Lung (tissue), 12 donors: ENCODE data around the gene ZCCHC2. TPM values are rescaled to one million over a fixed set of nuclear protein-coding genes. Genes with fewer than 3 reads are reported as not detected.

Experiments
- ATAC-seq: fragments of 200-7000 bp; cut with Tn5 transposase; one replicate; pipeline ENCODE4 v1.9.1; 2020; ENCODE audit warnings: moderate number of reproducible peaks; ENCODE audit not compliant: insufficient read depth, low FRiP score
- DNase-seq, 3 donors: peaks; one replicate each; pipeline ENCODE4 v3.0.0-alpha.2; 2013 to 2017
- H3K27ac ChIP-seq, 2 donors: one replicate each; pipeline ENCODE4 v1.5.1; 2013; ENCODE audit warnings: mild to moderate bottlenecking in 2 of 2, moderate library complexity in 2 of 2, control low read depth in 1 of 2, inconsistent platforms in 1 of 2, low read depth in 1 of 2, low read length in 1 of 2
- H3K27me3 ChIP-seq, 3 donors: one replicate each; pipeline ENCODE4 v1.5.1; 2013; ENCODE audit warnings: low read length in 2 of 3; ENCODE audit not compliant: control insufficient read depth in 3 of 3, insufficient read depth in 3 of 3
- H3K36me3 ChIP-seq, 4 donors: one replicate each; pipeline ENCODE4 v1.5.1; 2013; ENCODE audit warnings: low read length in 4 of 4, mild to moderate bottlenecking in 1 of 4, moderate library complexity in 1 of 4; ENCODE audit not compliant: control insufficient read depth in 4 of 4, insufficient read depth in 4 of 4
- H3K4me1 ChIP-seq, 5 donors: one replicate each; pipeline ENCODE4 v1.5.1; 2013; ENCODE audit warnings: low read length in 5 of 5, mild to moderate bottlenecking in 2 of 5, moderate library complexity in 1 of 5; ENCODE audit not compliant: control insufficient read depth in 5 of 5, insufficient read depth in 5 of 5
- H3K4me3 ChIP-seq: one replicate; pipeline ENCODE4 v1.5.1; 2013; ENCODE audit warnings: mild to moderate bottlenecking, control low read depth, moderate library complexity
- H3K9ac ChIP-seq, 2 donors: one replicate each; pipeline ENCODE4 v1.5.1; 2013; ENCODE audit warnings: low read length in 2 of 2, control low read depth in 1 of 2; ENCODE audit not compliant: insufficient read depth in 1 of 2
- H3K9me3 ChIP-seq, 4 donors: one replicate each; pipeline ENCODE4 v1.5.1; 2013; ENCODE audit warnings: low read length in 3 of 4, mild to moderate bottlenecking in 1 of 4, moderate library complexity in 1 of 4; ENCODE audit not compliant: control insufficient read depth in 4 of 4, insufficient read depth in 3 of 4
- CTCF ChIP-seq: IDR thresholded peaks from 2 replicates; pipeline ENCODE4 v1.5.1; 2012; ENCODE audit warnings: mild to moderate bottlenecking; ENCODE audit errors: control extremely low read depth, extremely low read depth
- WGBS, 2 donors: extraction: QIAGEN DNeasy Blood & Tissue Kit; methylation state at CpG; one replicate each; pipeline ENCODE4 v1.1.7; 2013; 5-methylcytosine and 5-hydroxymethylcytosine counted together
- polyA plus RNA-seq, 2 donors: library from polyadenylated mRNA; stranded (reverse); fragments of 200-250 nt; gene quantifications; one replicate each; pipeline ENCODE4 v1.2.1, GENCODE V29; 2013
- total RNA-seq, 2 donors: library from RNA; depleted of rRNA in 1 of 2; stranded (reverse); fragments of >200 nt in 1 of 2; gene quantifications; one replicate each; pipeline ENCODE4 v1.2.1, GENCODE V29; 2014 to 2021
- donor health status: control.
- donor health status: control.
- donor health status: Bipolar disorder and iron deficiency.
- donor health status: healthy.
- donor health status: DM: yes; HTN: yes; CAD: no.

The ZCCHC2 gene
- total and polyA plus RNA-seq, 4 donors: 9.3 to 33.9 (median 18.6) TPM

- 64 to 74% methylated on average over 4 of the region's 4 CpGs for WGBS, 2 donors
- peaks cover 0 to 24% (median 13%) of the 10 kb centered on the region in 3 donors for H3K27me3 ChIP-seq
- DNase-seq (no peak), ATAC-seq (no peak)
- no peak overlapping the region for H3K4me3 ChIP-seq
- TF ChIP-seq CTCF: no peak
- no peaks in the 10 kb centered on the region for H3K36me3 ChIP-seq
- no peak overlapping the region for H3K27ac ChIP-seq
- H3K9me3 ChIP-seq: no peaks in the 10 kb centered on the region
- H3K4me1 ChIP-seq: peaks cover 0 to 17% (median 5%) of the 10 kb centered on the region in 5 donors
- no peak overlapping the region for H3K9ac ChIP-seq
These were observed 90.0 kb downstream of the ZCCHC2 start for GRCh38 chr18:62612776-62613175.

GRCh38 chr18:62614494-62614893 is 91.7 kb downstream of the ZCCHC2 start:
- Histone ChIP-seq H3K4me3 (no peak overlapping the region), H3K36me3 (no peaks in the 10 kb centered on the region), H3K27ac (no peak overlapping the region), H3K9me3 (no peaks in the 10 kb centered on the region), H3K9ac (no peak overlapping the region), H3K27me3 (peaks cover 0 to 23% (median 13%) of the 10 kb centered on the region in 3 donors), H3K4me1 (peaks cover 0 to 17% (median 5%) of the 10 kb centered on the region in 5 donors)
- TF ChIP-seq CTCF: no peak
- ATAC-seq (no peak), DNase-seq (no peak)
- WGBS, 2 donors: 60 to 74% methylated on average over 9 of the region's 9 CpGs

- Histone ChIP-seq H3K4me1 (peaks cover 0 to 8% (median 0%) of the 10 kb centered on the region in 5 donors), H3K36me3 (no peaks in the 10 kb centered on the region), H3K4me3 (no peak overlapping the region), H3K9me3 (no peaks in the 10 kb centered on the region), H3K9ac (no peak overlapping the region), H3K27ac (no peak overlapping the region), H3K27me3 (peaks cover 0 to 8% (median 7%) of the 10 kb centered on the region in 3 donors)
- ATAC-seq: no peak
- no peak for DNase-seq
- no peak for TF ChIP-seq CTCF
- WGBS, 2 donors: 87 to 91% methylated on average over 18 of the region's 18 CpGs
These were observed 93.5 kb downstream of the ZCCHC2 start for GRCh38 chr18:62616331-62616805.
